NCI-H2196 (cell line): ENCODE data around the gene GPX5.
"Not testable (repeated sequence)": the region's sequence is repeated elsewhere in the genome, so short reads cannot be mapped to it uniquely, and the experiment has no call there.

ENCODE experiments used
- DNase-seq: peaks from one replicate; lab custom pipeline; 2025; ENCODE audit not compliant: unreplicated experiment; lab: John Stamatoyannopoulos, UW

GPX5 gene

DNA sequence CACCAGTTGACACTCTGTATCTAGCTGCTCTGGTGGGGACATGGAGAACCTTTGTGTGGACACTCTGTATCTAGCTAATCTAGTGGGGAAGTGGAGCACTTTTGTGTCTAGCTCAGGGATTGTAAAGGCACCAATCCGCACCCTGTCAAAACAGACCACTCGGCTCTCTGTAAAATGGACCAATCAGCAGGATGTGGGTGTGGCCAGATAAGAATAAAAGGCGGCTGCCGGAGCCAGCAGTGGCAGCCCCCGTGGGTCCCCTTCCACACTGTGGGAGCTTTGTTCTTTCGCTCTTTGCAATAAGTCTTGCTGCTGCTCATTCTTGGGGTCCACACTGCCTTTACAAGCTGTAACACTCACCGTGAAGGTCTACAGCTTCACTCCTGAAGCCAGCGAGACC lies 13.3 kb upstream of the GPX5 start:
- not testable (repeated sequence) for DNase-seq

DNA sequence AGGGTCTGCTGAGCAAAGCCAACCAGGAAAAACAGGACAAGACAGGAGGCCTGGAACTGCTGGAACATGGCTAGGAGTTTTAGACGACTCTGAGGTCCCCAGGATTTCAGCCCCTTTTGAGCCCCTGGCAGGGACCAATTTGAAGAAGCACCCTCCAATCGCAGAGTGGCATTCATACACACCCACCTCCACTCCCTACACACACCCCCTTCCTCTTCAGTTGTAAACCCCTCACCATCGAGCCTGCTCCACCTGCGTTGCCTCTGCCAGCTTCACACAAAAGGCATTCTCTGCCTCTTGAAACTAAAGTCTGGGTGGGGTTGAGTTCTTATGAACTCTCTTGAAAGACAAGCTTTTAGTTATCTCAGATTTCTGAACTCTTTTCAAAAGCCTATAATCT lies 10.0 kb upstream of the GPX5 start, which contains the start of gene GPX6:
Gene GPX6, minus strand, starts transcription at position 118 of the 400 bp plus-strand sequence. Its CDS starts 50 bp downstream, at position 68.
- no peak for DNase-seq

DNA sequence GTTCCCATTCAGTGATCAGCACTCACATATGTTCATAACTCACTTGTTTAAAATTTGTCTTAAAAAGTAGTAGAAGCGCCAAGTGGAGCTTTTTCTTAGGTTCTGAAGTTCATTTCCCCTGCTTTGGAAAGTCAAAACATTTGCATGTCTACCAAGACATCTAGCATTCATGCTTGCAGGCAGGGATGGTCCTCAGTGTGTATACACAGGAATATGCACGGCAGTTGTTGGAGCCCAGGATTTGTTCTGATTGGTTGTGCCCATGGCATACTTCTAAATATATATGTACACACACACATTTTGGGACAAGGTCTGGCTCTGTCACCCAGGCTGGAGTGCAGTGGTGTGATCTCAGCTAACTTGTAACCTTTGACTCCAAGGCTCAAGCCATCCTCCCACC lies 7.7 kb upstream of the GPX5 start:
- no peak for DNase-seq

DNA sequence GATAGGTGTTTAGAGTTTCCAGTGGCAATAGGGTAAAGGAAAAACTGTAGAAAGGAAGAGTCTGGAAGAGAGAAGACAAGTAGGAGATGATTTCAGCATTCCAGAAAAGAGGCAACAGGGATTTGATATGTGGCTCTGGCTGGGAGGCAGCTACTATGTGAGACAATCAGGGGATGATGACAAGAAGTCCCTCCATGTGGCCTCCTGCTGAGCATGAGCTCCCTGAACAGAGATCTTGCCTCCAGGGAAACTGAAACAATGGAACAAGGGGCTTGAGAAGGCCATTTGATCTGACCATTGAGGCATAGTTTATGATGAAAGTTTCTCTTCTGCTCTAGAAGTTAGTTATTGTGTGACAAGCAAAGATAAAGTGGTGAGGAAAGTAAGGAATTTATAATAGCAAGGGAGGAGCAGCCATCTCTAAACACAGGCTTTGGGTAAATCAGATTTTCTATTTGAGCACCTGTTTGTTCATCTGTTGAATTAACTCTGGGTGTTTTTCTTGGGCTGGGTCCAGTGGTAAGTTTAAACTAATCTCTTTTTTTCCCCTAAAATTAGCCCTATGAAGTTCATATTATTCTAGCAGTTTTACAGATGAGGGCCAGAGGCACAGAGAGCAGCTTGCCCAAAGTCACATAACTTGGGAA lies 3.0 kb upstream of the GPX5 start:
- no peak for DNase-seq

DNA sequence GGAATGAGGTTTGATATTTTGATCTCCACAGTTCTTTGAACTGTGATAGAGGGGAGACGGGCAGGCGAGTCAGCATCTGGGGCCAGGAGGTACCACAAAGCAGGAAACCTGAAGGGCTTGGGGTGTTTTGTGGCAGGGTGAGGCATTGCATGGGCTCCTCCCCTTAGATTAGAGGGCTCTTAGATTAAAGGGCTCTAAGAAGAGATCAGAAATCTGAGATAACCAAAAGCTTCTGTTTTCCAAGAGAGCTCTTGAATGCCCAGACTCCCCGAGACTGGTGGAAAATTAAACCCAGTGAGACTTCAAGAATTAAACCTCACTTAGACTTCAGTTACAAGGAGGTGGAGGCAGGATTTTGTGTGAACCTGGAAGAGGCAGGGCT lies 2.4 kb upstream of the GPX5 start:
- DNase-seq: no peak

DNA sequence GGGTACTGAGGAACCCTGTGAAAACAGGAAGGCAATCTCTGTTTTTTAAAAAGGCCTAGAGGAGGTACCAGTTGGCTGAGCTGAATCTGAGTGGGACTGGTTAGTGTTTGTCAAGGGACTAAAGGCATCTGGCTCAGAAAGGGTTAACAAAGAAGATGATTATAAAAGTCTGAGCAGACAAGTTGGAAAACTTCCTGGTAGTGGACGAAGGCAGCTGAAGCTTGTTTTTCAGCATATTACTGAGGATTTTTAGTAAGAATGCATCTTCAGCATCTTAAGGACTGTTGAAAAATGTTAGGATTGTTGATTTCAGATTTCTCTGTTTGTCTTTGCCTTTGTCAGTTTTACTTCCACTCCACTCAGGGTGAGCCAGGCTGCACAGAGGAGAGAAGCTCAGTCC lies 5.1 kb downstream of the GPX5 start:
- no peak for DNase-seq

DNA sequence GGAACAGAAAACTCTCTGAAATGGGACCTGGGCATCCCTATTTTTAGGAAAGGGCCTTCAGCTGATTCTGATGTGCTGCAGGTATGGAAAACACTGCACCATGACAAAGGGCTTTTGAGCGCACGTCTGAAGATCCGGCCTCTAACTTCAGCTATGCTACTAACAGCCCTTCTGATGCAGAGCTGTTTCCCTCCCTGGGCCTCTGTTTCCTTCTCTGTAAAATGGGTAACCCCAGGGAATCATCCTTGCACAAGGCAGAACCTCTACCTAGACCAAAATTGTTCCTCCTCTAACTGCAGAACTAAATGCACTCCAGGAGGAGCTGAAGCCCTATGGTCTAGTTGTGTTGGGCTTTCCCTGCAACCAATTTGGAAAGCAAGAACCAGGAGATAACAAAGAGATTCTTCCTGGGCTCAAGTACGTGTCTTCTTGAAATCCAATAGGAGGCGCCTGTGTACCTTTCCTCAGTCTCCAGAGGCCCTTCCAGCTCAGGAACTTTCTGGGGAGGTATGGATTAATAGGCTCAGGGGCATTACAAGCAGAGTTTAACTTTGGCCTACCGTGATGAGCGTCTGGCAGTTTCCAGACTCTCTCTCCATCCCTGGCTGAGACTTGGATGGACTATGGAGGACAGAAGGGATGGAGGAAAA lies 5.9 kb downstream of the GPX5 start:
- no peak for DNase-seq

DNA sequence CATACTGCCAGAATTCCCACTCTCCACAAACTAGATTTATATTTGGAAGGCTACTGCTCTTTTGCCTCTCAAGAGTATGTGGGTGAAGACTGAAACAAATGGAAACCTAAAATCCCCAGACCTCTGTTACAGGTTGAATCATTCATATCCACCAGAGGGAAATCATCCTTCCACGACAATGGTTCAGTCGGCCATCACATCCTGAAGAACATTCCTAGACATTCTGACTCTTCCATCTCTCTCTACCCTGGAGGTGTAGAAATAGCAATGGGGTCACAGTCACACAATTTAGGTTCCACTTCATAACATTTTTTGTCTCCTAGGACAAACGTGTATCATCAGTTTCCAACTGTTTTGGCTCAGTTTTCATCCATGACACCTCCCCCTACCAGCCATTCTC lies 8.6 kb downstream of the GPX5 start:
- no peak for DNase-seq

DNA sequence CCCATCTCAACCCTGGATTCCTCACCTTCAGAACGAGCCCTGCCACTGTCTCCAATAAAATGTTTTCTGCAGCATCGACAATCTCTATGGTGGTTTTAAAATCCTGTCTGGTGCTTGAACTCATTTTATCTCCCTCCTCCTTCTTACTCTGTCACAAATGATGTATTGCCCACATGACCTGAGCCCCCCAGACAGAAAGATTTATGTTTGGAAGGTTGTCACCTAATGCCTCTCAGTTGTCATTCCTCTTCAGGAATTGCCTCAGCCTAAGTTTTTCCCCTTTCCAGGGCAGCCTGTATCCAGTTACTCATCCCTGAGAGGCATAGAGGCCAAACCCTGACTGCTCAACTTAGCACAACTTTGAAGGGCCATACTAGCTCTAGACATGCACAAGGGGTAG lies 9.2 kb downstream of the GPX5 start:
- no peak for DNase-seq

DNA sequence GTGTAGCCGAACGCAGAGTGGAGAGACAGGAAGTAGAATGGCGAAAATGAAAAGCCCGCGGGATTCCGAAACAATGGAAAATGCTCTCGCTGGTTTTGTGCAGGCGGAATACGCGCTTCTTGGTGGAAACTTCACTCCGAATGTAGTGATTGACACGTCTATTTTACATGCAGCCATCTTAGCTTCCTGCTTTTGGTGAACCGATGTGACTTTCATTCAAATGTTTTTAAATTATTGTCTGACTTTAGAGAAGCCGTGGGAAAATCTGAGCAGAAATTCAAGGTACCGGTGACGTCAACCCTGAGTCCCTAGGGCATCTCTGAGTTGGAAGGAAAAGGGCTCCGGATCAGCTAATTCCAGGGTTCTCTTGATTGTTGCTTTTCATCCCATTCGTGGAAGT lies 11.4 kb downstream of the GPX5 start:
- DNase-seq: no peak

DNA sequence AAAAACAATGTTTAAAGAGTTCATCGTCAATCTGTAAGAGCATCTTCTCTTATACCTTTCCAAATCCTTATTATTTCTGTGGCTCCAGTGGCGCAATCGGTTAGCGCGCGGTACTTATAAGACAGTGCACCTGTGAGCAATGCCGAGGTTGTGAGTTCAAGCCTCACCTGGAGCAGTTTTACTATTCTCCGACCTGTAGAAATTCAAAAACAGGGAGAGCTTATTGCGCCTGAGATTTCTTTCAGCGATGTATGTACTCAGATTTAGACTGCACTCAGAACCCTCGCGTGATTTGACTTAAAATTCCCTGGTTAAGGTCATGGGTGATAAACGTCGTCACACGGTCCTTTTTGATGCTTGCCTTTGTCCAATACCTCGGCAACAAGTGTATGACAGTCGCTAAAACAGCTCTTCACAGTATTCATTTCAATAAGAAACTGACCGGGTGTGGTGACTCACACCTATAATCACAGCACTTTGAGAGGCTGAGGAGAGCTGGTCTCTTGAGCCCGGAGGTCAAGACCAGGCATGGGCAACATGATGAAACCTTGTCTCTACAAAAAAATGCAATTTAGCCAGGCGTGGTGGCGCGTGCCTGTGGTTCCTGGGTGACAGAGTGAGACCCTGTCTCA lies 11.9 kb downstream of the GPX5 start:
- DNase-seq: no peak

DNA sequence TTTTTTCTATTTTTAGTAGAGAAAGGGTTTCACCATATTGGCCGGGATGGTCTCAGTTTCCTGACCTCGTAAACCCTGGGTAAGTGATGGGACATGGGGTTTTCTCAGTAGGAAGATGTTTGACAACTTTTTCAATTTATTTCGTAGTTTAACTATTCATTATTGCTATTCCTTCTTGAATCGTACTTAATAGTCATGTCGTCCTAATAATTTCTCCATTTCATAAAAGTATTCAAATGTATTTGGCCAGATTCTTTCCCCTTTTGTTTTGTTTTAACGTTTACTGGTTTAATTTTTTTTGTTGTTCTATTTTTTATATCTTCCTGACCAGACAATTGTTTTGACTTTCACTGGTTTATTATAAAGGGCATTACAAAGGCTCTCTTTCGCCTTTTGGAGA lies 16.3 kb downstream of the GPX5 start:
- DNase-seq: no peak

DNA sequence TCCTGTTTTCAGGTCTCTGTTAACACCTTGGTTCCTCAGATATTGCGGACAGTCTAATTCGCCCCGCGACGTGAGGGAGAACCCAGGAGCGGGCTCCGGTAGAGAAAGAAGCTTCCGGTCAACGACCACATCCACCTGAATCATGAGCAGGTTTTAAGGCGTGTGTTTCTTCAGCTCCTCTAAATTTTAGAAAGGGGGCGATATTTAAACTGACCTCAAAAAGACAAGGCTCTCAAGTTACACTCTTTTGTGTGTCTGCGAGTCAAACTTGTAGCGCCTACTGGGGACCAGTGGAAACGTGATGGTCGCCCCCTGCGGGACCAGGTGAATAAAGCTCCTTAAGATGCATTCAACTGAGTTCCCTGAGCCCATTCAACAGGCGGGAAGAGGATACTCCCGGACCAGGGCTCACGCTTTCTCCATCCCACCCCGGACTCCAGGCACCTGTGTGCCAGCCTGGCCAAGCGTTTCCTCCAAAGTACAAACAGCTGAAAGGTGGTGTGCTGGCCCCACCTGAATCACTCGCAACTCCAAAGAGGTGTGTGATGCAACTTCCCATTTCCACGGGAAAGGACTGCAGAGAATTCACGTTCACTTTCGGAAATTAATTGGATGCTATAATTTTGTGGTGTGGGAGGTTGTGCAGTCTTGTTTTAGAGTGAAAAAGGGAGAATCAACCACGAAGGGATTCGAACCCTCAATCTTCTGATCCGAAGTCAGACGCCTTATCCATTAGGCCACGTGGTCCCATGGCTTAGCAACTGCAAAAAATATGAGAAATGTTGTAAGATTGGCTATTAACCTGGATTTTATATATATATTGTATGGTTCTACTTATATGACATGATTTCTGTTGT lies 17.0 kb downstream of the GPX5 start:
- DNase-seq: no peak

DNA sequence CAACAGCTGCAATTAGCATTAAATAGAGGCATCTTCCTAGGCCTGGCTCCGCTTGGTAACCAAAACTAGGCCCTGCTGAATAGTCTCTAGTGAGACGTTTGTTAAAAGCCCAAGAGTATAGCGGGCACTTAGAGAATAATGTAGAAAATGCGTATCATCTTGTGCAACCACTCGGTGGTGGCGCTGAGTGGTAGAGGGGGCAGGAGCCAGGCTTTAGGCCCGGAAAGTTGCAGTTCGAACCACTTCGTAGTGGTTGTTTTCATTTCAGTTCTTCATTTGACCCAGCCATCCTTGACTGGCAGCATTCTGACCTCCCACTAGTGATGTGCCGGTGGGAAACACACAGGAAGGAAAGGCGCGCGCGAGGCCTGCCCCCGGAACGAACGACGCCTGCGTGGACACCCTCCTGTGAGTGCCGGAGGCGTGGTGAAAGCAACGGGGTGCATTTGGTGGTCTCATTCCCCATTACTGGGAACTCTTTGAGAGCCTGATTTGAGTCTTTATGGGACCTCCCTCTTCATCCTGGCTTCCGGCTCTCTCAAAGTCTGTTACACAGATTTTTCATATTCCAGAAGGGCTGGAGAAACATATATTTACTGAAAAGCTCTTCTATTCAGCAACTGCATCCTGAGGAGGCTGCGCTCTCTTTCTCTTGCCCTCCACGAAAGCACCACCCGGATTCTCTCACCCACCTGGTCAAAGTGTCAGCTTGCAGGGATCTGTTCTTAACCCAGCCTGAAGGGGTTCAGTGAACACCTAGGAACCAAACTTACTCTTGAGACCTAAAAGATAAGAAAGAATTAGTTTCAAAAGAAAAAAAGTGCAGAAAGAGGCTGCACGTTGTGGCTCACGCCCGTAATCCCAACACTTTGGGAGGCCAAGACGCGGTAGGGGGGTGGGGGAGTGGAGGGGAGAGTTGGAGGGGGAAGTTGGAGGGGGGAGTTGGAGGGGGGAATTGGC lies 18.2 kb downstream of the GPX5 start:
- no peak for DNase-seq

DNA sequence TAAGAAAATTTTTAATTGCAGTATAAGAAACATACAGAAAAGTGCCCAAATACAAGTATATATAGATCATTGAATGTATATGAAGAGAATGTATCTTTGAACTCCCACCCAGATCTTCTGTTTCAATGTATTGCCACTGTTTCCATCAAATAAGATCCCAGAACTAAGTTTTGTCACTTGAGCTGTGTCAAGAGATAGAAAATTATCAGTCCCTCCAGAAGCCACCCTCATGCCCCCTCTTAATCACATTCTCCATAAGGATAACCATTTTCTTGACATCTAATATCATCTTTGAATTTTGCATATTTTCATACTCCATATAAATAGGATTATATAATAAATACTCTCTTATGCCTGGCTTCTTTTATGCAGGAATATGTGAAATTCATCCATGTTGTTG lies 20.3 kb downstream of the GPX5 start:
- DNase-seq: no peak

DNA sequence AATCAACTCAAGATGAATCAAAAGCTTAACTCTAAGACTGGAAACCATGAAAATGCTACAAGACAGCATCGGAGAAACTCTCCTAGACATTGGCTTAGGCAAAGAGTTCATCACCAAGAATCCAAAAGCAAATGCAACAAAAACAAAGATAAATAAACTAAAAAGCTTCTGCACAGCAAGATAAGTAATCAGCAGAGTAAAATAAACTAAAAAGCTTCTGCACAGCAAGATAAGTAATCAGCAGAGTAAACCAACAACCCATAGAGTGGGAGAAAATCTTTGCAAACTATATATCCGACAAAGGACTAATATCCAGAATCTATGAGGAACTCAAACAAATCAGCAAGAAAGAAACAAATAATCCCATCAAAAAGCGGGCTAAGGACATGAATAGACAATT lies 21.3 kb downstream of the GPX5 start:
- DNase-seq: not testable (repeated sequence)

DNA sequence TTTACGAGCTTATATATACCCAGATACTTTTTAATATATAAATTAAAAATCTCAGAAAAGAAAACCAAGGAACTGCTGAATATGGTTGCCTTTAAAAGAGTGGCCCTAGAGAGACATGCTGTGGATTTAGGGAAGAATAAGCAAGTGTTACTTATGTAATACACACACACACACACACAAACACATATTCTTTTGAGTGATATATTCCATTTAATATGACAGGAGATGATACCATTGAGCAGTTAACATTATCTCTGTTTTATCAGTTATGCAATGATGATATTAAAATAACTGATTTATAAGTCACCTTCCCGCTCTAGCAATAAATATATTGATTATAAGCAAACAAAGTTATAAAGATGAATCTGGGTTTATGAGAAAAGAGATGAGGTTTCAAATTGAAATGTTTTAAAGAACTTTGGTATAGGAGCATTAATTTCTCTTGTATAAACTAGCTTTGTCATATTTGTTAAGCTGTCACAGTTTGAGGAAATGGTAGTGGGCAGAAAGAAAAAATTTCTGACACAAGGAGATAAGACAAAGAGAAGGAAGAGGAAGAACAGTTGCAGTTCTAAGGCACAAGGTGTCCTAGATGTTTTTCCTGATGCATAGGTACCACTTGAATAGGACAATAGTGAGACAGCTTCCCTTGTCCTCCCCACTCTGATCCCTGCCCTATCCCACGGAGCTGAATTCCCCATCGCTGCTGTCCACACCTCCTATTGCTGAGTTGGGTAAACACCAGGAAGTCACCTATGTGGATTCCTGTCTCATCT lies 26.4 kb downstream of the GPX5 start:
- DNase-seq: no peak

DNA sequence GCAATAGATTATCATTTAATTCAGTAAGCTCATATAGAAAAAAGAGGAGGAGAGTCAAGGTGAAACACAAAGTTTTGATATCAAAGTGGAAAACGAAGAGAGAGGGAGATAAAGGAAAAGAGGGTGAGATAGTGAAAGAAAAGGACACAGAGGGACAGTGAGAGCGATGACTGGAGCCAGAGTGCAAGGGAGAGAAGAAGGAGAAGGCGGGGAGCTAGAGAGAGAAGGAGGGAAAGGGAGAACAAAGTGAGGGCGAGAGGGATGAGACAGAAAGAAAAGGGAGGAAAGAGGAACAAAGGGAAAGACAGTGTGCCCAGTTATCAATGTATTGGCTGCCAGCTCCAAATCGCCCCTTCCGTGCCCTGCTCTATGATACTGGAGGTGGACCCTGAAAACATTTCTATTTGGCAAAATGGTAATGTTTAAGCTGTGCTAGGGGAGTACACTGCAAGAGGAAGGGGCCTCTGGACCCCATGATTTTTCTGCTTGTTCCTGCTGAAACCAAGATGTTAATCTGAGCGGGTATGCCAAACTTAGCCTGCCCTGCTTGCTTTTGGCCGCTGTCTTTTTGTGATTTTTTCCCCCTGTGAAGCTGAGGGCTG lies 27.8 kb downstream of the GPX5 start:
- DNase-seq: no peak
